Measurements from ENCODE around the gene SPATA31C2. TPM values are rescaled to one million over a fixed set of nuclear protein-coding genes. Genes with fewer than 3 reads are reported as not detected.

Gene SPATA31C2
- total and polyA plus RNA-seq, 2 of the 4 experiments (the other 2 are of a cell fraction), result 0.02 TPM; not detected in 1

DNA sequence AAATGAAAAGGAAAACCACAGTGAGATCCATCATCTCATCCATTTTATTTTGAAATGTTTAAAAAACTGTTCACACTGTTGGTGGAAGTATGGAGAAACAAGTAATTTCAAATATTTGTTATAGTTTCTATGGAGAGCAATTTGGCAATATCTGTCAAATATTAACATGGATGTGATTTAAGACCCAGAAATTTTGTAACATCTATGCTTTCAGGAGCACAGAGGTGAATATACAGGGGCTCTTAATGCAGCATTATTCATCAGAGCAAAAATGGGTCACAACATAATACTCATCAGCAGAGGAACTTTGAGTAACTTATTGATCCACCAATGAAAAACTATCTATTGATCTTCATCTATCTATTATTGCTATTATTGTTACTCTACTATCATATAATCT lies 31.4 kb upstream of the SPATA31C2 start:
- no peaks in the 10 kb centered on the region for H3K36me3 ChIP-seq (ENCODE audit: control insufficient read depth, insufficient read depth, low read length)
- no peak overlapping the region for H2BK5ac ChIP-seq (ENCODE audit: low read depth, low read length, poor library complexity, severe bottlenecking)
- no peak overlapping the region for H3K4me2 ChIP-seq (ENCODE audit: low read depth, low read length)
- H3K18ac ChIP-seq (ENCODE audit: low read depth, low read length), result no peak overlapping the region
- DNase-seq (no peak), ATAC-seq (ENCODE audit: low read depth) (no peak)
- H3K23ac ChIP-seq (ENCODE audit: low read depth, low read length), result no peak overlapping the region
- intact Hi-C loops (cut with micrococcal nuclease) (loop anchor here (5.0 kb wide), 2 partner anchors 217 to 218 kb away; partner anchors contain the start of gene SPIN1), dilution Hi-C loops (cut with HindIII; ENCODE audit: low sequenced_read_pairs, unreplicated experiment) (no loop called here), in situ Hi-C loops (cut with MboI; ENCODE audit: low sequenced_read_pairs) (loop anchor here (10.0 kb wide), 2 partner anchors 195 to 405 kb away; no protein-coding TSS in a partner anchor)
- TF ChIP-seq CEBPB (IDR thresholded peaks at IDR 0.05; ENCODE audit: low read depth, low read length), result no peak
- TF ChIP-seq CHD1 (IDR thresholded peaks at IDR 0.05; ENCODE audit: low read depth, low read length), result no peak
- no peak for TF ChIP-seq MAFK (IDR thresholded peaks at IDR 0.05; ENCODE audit: low read depth, low read length)
- no peak for TF ChIP-seq MAZ (IDR thresholded peaks at IDR 0.05; ENCODE audit: borderline replicate concordance, low read depth, low read length)
- TF ChIP-seq POLR2A (IDR thresholded peaks at IDR 0.05; ENCODE audit: low read depth, low read length), result no peak
- TF ChIP-seq RAD21 (IDR thresholded peaks at IDR 0.05; ENCODE audit: low read length), result no peak
- no TSS peak for BruUV-seq (replicated peaks)
- 0 out of 2 replicates have a peak, but pooled peaks cover 2% of the 10 kb centered on the region for H3K9me3 ChIP-seq (ENCODE audit: control insufficient read depth, insufficient read depth, low read length)
- H3K9me1 ChIP-seq (ENCODE audit: insufficient read depth, low read length), result no peaks in the 10 kb centered on the region
- H3K79me1 ChIP-seq (ENCODE audit: low read depth in 1 of 2, low read length in 2 of 2), result no peaks in the 10 kb centered on the region
- no peak overlapping the region for H2AFZ ChIP-seq (replicated peaks; ENCODE audit: low read length, poor library complexity)
- no peak overlapping the region for H2BK20ac ChIP-seq (ENCODE audit: low read depth, low read length)
- H4K91ac ChIP-seq (ENCODE audit: insufficient read depth, low read depth, low read length), result no peak overlapping the region
- no peak overlapping the region for H3K9ac ChIP-seq (ENCODE audit: low read depth, low read length)
- H3K4ac ChIP-seq (ENCODE audit: low read depth, low read length), result no peak overlapping the region
- no peaks in the 10 kb centered on the region for H3K4me1 ChIP-seq (ENCODE audit: control insufficient read depth, insufficient read depth, low read length)
- H3K27me3 ChIP-seq (ENCODE audit: control insufficient read depth, insufficient read depth, low read length), result peaks cover 2% of the 10 kb centered on the region; the same call in 1 of the 2 replicates
- CTCF ChIA-PET, result no interaction called here
- no peaks in the 10 kb centered on the region for H4K20me1 ChIP-seq (ENCODE audit: insufficient read depth, low read length)
- POLR2A ChIA-PET (ENCODE audit: unreplicated experiment), result no interaction called here
- no peak overlapping the region for H2AK9ac ChIP-seq (replicated peaks; ENCODE audit: low read depth, low read length, poor library complexity)
- no peak overlapping the region for H3K27ac ChIP-seq (ENCODE audit: insufficient read depth, low read length)
- H3K14ac ChIP-seq (replicated peaks; ENCODE audit: low read depth, low read length), result no peak overlapping the region
- no peak overlapping the region for H3K56ac ChIP-seq (ENCODE audit: extremely low read depth, insufficient read depth, low read length)
- H2BK120ac ChIP-seq (ENCODE audit: low read depth, low read length), result no peak overlapping the region
- H4K8ac ChIP-seq (ENCODE audit: low read depth in 2 of 2, low read length in 2 of 2), result no peak overlapping the region
- no peak overlapping the region for H2AK5ac ChIP-seq (ENCODE audit: low read depth, low read length)
- H3K4me3 ChIP-seq (ENCODE audit: insufficient read depth, low read depth, low read length), result no peak overlapping the region
- no peak overlapping the region for H4K5ac ChIP-seq (ENCODE audit: low read depth, low read length)
- H2BK15ac ChIP-seq (ENCODE audit: low read depth, low read length), result no peak overlapping the region
